Activated T-cell treated with anti-CD3 and anti-CD28 coated beads for 24 hours (primary cell): Measurements from ENCODE around the gene KCNMA1.
"Not testable (repeated sequence)": the region's sequence is repeated elsewhere in the genome, so short reads cannot be mapped to it uniquely, and the experiment has no call there.

Source experiments
- DNase-seq: peaks from one replicate; pipeline ENCODE4 v3.0.0-alpha.2; 2020; ENCODE audit warnings: low read depth

KCNMA1 gene

GRCh38 chr10:77664008-77664407 is 26.4 kb upstream of the KCNMA1 start:
- DNase-seq, result no peak

- DNase-seq, result no peak
These were observed 24.1 kb upstream of the KCNMA1 start for GRCh38 chr10:77661674-77662073.

DNA sequence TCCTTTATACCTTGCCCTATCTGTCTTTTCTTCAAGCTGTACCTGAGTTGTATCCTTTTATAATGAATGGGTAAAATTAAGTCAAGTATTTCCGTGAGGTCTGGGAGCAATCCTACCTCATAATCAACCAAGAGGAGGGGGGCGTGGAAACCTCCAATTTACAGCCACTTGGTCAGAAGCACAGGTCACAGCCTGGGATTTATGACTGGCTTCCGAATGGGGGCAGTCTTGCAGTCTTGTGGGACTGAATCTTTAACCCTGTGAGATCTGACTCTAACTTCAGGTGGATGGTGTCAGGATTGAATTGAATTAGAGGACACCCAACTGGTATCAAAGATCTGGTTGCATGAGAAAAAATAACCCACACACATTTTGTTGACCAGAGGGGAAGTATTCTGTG is 23.5 kb upstream of the KCNMA1 start:
- no peak for DNase-seq

DNA sequence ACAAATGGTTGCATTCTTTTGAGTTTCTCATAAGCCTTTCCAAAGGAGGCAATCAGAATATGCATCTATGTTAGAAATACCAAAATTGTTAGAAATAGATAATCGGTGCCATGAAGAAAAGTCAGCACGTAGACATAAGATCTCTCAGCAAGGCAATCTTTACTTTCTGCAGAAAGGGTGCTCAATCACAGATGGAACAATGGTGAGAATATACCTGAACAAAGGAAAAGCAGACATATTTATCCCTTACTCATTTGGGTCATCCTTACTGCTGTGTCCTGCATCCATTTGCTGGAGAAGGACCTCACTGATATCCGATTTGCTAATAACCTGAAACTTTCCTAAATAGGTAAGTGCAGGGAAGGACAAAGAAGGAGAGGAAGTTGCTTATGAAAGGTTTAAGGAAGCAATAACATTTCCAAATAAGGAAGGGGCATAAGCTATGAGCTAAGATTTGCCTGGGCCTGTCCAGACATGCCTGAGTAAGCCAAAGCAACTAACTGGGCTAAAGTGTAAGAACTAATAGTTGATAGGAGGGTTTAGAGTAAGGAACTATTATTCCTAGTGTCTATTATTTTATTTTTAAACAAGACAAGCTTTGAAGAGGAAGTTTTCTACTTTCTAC is 21.6 kb upstream of the KCNMA1 start:
- not testable (repeated sequence) for DNase-seq

DNA sequence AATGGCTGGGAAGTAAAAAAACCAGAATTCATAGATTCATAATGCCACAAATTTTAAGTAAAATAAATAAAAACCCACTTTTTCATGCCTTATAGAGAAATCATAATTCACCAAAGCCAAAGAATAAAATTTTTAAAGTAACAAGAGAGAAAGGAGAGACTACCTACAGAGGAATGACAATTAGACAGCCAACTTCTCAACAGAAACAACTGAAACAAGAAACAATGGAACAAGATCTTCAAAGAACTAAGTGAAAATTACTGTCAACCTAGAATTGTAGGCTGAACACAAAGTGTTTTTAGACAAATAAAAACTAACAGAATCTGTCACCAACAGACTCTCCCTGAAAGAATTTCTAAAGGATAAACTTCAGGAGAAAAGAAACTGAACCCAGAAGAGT is 15.6 kb upstream of the KCNMA1 start:
- DNase-seq, result no peak

DNA sequence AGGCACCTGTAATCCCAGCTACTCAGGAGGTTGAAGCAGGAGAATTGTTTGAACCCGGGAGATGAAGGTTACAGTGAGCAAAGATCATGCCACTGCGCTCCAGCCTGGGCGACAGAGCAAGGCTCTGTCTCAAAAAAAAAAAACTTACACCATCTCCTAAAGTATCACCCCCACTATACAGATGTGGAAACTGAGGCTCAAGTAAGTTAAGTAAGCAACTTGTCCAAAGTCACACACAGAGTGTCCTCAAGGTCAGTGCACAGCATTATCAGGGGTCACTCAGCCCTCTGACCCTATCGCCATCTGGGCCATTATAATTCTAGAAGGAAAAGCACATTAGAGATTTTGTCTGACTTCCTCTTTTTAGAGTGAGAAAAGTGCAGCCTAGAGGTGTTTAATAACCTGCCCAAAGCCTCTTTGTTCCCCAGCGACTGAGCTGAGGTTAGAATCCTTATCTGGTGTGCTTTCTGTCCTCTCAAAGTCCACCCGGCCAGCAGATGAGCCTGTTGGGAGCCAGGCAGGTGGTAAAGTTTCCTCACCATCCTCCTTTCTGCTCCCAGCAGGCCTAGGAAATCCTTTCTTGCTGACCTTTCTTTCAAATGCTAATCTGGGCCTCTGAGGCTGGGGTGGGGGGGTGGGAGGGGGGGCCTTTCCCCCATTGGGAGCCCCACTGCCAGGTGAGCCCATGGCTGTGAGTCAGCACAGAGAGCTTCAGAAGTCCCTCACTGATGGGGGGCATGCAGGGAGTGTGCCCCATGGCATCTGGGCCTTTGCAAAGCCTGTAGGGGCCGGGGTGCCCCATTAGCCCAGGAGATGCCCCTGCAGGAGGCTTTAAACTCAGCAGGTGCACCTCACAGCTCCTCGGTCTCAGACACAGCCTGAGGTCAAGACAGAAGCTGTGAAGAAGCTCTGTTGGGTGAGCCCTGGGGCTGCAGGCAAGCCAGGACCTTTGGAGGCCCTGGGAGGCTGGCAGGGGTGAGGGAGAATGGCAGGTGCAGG is 12.0 kb upstream of the KCNMA1 start:
- DNase-seq, result no peak

GRCh38 chr10:77648472-77648871 is 10.9 kb upstream of the KCNMA1 start:
- DNase-seq, result no peak

DNA sequence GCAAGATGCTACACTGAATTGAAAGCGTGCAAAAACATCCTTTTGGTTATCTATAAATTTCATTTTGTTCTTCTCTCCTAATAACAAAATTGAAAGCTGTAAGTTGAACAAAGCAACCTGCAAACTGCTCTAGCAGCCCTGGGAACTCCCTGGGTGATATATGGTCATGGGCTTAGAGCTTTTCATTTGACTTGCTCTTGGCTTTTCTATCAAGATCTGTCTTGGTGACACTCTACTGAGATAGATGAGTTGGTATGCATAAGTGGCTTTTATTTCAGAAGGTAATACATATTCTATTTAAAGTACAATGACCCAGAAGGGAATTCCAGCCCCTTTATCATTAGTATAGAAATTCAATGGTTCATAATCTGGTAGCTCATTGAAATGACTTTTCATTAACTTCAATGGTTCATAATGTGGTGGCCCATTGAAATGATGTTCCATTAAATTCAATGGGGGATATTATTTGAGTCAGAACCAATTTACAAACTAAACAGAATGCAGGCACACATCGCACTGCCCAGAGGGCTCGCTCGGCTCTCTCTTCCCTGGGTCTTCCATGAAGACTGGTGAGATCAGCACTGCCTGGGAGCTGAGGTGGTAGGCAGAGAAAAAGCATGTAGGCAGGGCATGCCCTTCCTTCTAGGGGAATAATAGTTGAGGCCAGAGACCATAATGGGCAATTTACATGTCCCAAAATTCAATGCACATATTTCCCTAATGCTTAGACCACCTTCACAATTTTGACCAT is 10.1 kb upstream of the KCNMA1 start:
- no peak for DNase-seq

DNA sequence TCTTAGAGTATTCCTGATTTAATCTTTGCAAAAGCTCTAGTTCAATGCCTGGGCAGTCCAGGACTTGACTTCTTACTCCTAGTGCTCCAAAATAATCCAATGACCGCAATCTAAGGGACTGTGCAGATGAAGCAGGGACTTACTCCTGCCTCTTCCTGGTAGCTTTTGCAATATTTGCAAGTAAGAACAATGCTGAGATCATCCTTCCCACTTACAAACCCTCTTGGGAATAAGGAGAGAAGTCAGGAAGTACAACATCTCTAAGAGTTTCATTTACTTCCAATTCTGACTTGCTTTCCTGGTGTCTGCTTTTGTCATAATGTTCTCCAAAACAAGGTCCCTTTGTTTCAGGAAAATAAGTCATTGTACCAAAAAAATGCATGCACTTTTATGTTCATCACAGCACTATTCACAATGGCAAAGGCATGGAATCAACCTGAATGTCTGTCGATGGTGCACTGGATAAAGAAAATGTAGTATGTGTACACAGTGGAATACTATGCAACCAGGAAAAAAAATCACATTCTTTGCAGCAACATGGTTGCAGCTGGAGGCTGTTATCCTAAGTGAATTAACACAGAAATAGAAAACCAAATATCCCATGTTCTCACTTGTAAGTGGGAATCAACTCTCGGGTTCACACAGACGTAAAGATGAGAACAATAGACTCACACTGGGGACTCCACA is 7.1 kb upstream of the KCNMA1 start:
- no peak for DNase-seq

GRCh38 chr10:77643795-77644468 is 6.3 kb upstream of the KCNMA1 start:
- no peak for DNase-seq

DNA sequence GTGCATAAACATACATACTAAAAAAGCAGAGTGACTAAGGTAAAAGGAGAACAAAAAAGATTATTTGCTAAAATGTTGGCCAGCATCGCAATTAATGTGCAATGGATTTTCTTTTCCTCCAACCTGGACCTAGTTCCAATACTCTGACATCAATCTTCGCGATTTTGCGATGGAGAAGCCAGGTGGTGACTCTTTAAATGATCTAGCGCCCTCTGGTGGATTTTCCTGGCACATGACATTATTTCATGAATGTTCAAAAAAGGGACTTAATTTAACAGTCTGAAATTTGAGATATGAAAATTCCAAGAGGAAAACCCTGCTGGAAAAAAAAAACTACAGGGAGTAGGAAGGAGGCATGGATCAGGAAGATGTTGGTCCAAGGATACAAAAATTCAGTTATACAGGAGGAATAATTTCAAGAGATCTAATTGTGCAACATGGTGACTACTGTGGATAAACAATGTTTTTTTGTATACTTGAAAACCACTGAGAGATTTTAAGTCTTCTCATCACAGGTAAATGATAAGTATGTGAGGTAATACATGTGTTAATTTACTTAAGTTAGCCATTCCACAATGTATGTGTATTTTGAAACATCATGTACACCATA is 4.3 kb upstream of the KCNMA1 start:
- DNase-seq, result peak; percentile 33

DNA sequence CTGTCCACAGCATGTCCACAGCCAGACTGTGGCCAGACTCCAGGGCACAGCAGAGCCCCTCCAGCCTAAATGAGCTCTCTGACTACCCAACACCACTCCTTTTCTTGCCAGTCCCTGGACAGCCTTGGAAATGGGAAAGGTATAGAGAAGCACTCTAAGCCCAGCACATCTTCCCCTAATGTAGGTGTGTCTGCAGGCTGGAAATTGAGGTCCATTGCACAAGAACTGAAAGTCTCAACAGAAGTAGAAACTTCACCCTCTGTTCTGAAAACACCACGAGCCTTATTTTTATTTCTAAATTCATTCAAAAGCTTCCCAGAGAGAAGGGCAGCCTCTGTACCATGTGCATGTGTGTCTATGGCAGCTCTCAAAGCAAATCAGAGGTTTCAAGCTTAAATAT is 3.7 kb upstream of the KCNMA1 start:
- no peak for DNase-seq

- no peak for DNase-seq
These were observed 2.6 kb upstream of the KCNMA1 start for GRCh38 chr10:77640167-77640566.

DNA sequence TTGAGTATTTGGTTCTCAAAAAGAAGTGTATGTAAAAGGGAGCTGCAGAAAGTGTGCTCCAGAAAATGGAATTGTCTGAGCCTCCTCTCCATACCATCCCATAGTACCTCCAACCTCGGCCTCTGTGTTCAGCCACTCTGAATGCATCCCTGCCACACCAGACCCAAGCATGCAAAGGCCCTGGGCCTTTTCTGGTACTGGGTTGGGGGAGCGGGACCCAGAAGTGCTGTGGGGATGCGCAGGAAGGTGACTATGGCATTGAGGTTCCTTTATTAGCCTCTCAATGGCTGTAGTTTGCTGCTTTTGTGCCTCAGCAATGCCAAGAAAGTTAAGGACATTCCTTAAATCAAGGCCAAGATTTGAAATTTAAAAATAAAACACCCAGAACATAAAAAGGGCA is 2.1 kb upstream of the KCNMA1 start:
- no peak for DNase-seq

- no peak for DNase-seq
These were observed 903 bp upstream of the KCNMA1 start for GRCh38 chr10:77638321-77639101.

DNA sequence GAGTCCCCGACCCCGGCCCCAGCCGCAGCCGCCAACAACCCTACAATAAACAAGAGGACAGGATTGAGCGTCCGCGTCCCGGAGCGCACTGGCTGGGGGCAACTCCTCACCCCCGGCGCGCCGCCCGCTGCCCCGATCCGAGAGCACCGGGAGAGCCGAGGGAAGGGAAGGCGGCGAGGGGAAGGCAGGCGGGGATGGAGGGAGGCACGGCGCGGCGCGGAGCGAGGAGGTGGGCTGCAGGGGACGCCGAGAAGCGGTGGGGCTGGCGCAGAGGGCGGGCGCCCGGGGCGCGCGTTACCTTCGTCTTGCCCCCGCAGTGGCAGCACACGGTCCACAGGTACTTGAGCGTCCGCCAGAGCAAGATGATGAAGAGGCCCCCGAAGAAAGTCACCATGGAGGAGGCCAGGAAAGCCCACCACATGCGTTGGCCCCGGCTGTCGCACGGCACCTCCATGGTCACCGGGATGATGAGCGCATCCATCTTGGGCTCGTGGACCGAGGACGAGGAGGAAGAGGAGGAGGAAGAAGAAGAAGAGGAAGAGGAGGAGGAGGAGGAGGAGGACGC is 559 bp downstream of the KCNMA1 start:
- DNase-seq, result no peak

- no peak for DNase-seq
These were observed 1.2 kb downstream of the KCNMA1 start for GRCh38 chr10:77636282-77636966.

DNA sequence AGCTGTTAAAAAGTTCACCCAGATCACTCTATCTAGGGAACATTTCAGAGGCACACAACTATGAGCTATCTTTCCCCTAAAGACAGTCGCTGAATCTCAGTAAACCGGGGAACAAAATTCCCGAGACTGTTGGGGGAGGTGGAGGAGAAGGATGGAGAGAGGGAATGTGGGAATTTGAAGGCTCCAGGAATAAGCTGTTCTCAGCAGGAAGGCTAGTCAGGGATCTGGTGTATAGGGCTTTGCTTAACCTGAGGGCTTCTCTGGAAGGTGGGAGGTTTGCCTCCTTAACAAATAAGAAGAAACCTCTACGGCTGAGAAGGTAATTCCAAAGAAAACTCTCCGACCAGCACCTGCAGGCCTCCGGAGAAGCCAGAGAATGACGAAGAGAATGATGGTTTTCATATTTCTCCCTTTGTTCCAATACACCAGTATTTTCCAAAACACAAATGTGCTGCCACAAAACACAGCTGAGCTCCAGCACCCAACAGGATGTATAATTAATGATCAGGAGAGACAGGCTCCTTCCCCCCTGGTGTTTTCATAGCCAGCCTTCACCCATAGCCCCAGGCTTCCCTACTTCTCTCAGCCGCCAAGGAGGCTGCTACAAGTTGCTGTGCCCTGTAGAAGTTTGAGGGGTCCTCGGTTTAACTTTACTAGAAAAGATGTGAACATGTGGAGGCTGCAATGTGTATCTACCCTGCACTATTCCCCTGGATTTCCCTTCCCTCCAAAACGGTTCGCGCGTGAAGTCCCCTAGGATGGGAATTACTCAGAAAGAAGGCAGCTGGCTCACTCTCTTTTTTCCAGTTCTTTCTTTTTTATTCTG is 2.0 kb downstream of the KCNMA1 start:
- no peak for DNase-seq
